Trophoblast cell (in vitro differentiated cells and primary cell): ENCODE measurements around the gene CELF6.

Source experiments
- DNase-seq, 2 donors: peaks; one replicate each; pipeline ENCODE4 v3.0.0-alpha.2; 2016
- H2AFZ ChIP-seq: 2 replicates; pipeline ENCODE4 v1.6.1; 2013; ENCODE audit warnings: low read length, moderate library complexity, mild to moderate bottlenecking; ENCODE audit not compliant: insufficient read depth, poor library complexity
- H2AK5ac ChIP-seq: 2 replicates; pipeline ENCODE4 v1.6.1; 2013; ENCODE audit warnings: mild to moderate bottlenecking, low read length
- H2BK120ac ChIP-seq: 2 replicates; pipeline ENCODE4 v1.6.1; 2013; ENCODE audit warnings: low read length, mild to moderate bottlenecking, moderate library complexity; ENCODE audit not compliant: insufficient read depth, poor library complexity
- H2BK12ac ChIP-seq: 2 replicates; pipeline ENCODE4 v1.6.1; 2013; ENCODE audit warnings: mild to moderate bottlenecking, low read length, moderate library complexity
- H2BK5ac ChIP-seq: 2 replicates; pipeline ENCODE4 v1.6.1; 2013; ENCODE audit warnings: low read length, low read depth, moderate library complexity, mild to moderate bottlenecking; ENCODE audit not compliant: poor library complexity
- H3K14ac ChIP-seq: 2 replicates; pipeline ENCODE4 v1.6.1; 2013; ENCODE audit warnings: mild to moderate bottlenecking, low read length
- H3K18ac ChIP-seq: 2 replicates; pipeline ENCODE4 v1.6.1; 2013; ENCODE audit warnings: mild to moderate bottlenecking, low read length
- H3K23ac ChIP-seq: 2 replicates; pipeline ENCODE4 v1.6.1; 2013; ENCODE audit warnings: low read length
- H3K27ac ChIP-seq: 2 replicates; pipeline ENCODE4 v1.5.1; 2013; ENCODE audit warnings: low read depth, mild to moderate bottlenecking, inconsistent platforms, low read length, moderate library complexity
- H3K27me3 ChIP-seq: 2 replicates; pipeline ENCODE4 v1.6.1; 2013; ENCODE audit warnings: inconsistent platforms, mild to moderate bottlenecking, low read length, moderate library complexity; ENCODE audit not compliant: insufficient read depth
- H3K36me3 ChIP-seq, 2 experiments: 1 replicate in 1 of 2; 2 replicates in 1 of 2; pipeline ENCODE4 v1.6.1; 2013; ENCODE audit warnings: low read length in 2 of 2, mild to moderate bottlenecking in 2 of 2, moderate library complexity in 1 of 2; ENCODE audit not compliant: insufficient read depth in 2 of 2, control insufficient read depth in 1 of 2
- H3K4ac ChIP-seq: 2 replicates; pipeline ENCODE4 v1.6.1; 2013; ENCODE audit warnings: low read depth, mild to moderate bottlenecking, low read length, moderate library complexity
- H3K4me1 ChIP-seq, 2 experiments: 1 replicate in 1 of 2; 2 replicates in 1 of 2; pipeline ENCODE4 v1.6.1; 2013; ENCODE audit warnings: low read length in 2 of 2, mild to moderate bottlenecking in 2 of 2, moderate library complexity in 1 of 2; ENCODE audit not compliant: insufficient read depth in 2 of 2, control insufficient read depth in 1 of 2
- H3K4me2 ChIP-seq: 2 replicates; pipeline ENCODE4 v1.6.1; 2013; ENCODE audit warnings: inconsistent platforms, mild to moderate bottlenecking, low read length, moderate library complexity
- H3K4me3 ChIP-seq: 2 replicates; pipeline ENCODE4 v1.5.1; 2013; ENCODE audit warnings: mild to moderate bottlenecking, low read depth, low read length, inconsistent platforms
- H3K79me1 ChIP-seq: one replicate; pipeline ENCODE4 v1.6.1; 2013; ENCODE audit warnings: low read length
- H3K79me2 ChIP-seq: 2 replicates; pipeline ENCODE4 v1.6.1; 2013; ENCODE audit warnings: low read length, mild to moderate bottlenecking; ENCODE audit not compliant: control insufficient read depth, insufficient read depth, poor library complexity
- H3K9ac ChIP-seq: 2 replicates; pipeline ENCODE4 v1.6.1; 2013; ENCODE audit warnings: mild to moderate bottlenecking, low read length
- H3K9me3 ChIP-seq: 2 replicates; pipeline ENCODE4 v1.6.1; 2013; ENCODE audit warnings: low read depth, mild to moderate bottlenecking, control low read depth, inconsistent platforms, low read length; ENCODE audit not compliant: insufficient read depth
- H4K12ac ChIP-seq: 2 replicates; pipeline ENCODE4 v1.6.1; 2013; ENCODE audit warnings: low read depth, mild to moderate bottlenecking, low read length, moderate library complexity
- H4K8ac ChIP-seq: 2 replicates; pipeline ENCODE4 v1.6.1; 2013; ENCODE audit warnings: low read depth, mild to moderate bottlenecking, low read length, moderate library complexity
- H4K91ac ChIP-seq: one replicate; pipeline ENCODE4 v1.6.1; 2013; ENCODE audit warnings: low read depth, mild to moderate bottlenecking, low read length, moderate library complexity
- WGBS: extraction: QIAGEN DNeasy Blood & Tissue Kit; methylation state at CpG from one replicate; pipeline ENCODE4 v1.1.7; 2013; ENCODE audit warnings: missing lambda C conversion rate; ENCODE audit not compliant: insufficient read length, insufficient coverage; ENCODE audit errors: extremely low coverage; 5-methylcytosine and 5-hydroxymethylcytosine counted together

The CELF6 gene

DNA sequence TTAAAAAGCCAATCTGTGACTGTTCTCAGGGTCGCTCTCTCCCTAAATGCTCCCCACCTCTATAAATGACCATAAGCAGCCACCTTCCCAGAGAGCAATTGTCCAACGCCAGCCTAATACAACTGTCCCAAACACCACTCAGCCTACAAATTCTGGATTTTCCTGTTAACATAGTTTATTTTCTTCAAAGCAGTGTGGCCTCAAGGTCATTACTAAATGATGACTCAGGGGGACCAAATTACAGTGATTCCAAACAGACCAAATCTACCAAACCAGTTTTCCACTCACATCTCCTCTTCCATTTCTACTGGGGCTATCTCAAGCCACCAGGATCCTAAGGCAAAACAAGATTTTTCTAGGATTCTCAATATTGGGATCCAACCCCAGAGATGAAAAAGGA, 33.3 kb upstream of the CELF6 start:
- Histone ChIP-seq H3K9me3 (no peaks in the 10 kb centered on the region), H4K12ac (no peak overlapping the region), H2BK5ac (no peak overlapping the region), H3K27ac (peak overlapping the region; percentile 41), H3K27me3 (no peaks in the 10 kb centered on the region), H2BK12ac (no peak overlapping the region), H2AK5ac (no peak overlapping the region), H3K79me1 (no peaks in the 10 kb centered on the region), H3K4ac (no peak overlapping the region), H3K36me3 (peaks cover 29 to 50% of the 10 kb centered on the region in 2 experiments), H2AFZ (no peak overlapping the region), H3K23ac (no peak overlapping the region), H3K4me2 (no peak overlapping the region), H3K4me1 (peaks cover 2 to 4% of the 10 kb centered on the region in 2 experiments), H3K9ac (no peak overlapping the region), H3K14ac (no peak overlapping the region), H3K79me2 (peaks cover 4% of the 10 kb centered on the region), H4K91ac (no peak overlapping the region), H2BK120ac (no peak overlapping the region), H3K18ac (no peak overlapping the region), H4K8ac (no peak overlapping the region), H3K4me3 (no peak overlapping the region)
- DNase-seq: peak; percentile 70 to 95
- WGBS: no CpG with 5 or more reads among the region's 2 CpGs

DNA sequence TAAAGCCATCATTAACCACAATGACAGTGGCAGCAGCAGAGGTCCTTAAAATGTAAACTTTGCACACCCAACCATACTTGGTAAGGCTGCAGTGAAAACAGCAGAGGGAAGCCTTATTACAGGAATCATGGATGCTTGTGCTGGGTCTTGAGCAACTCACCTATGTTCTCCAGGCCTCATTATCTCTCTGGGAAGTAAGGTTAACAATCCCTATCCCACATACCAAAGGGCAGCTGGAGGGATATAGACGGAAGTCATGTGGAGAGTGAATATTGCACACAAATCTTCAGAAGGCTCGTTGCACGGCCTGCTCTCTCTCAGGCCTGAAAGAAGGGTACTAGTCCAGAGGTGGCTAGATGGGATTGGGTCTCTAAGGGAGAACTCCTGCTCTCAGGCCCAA, 25.8 kb upstream of the CELF6 start:
- Histone ChIP-seq H3K9ac (no peak overlapping the region), H2BK5ac (no peak overlapping the region), H2BK120ac (no peak overlapping the region), H3K4ac (no peak overlapping the region), H2AFZ (no peak overlapping the region), H3K4me1 (peaks cover 0 to 6% of the 10 kb centered on the region in 2 experiments), H3K4me2 (no peak overlapping the region), H3K36me3 (peaks cover 30 to 59% of the 10 kb centered on the region in 2 experiments), H3K23ac (no peak overlapping the region), H4K8ac (no peak overlapping the region), H3K9me3 (peaks cover 2% of the 10 kb centered on the region), H4K12ac (no peak overlapping the region), H2AK5ac (no peak overlapping the region), H3K79me2 (no peaks in the 10 kb centered on the region), H4K91ac (no peak overlapping the region), H3K4me3 (no peak overlapping the region), H2BK12ac (no peak overlapping the region), H3K79me1 (no peaks in the 10 kb centered on the region), H3K14ac (no peak overlapping the region), H3K27ac (no peak overlapping the region), H3K27me3 (no peaks in the 10 kb centered on the region), H3K18ac (no peak overlapping the region)
- DNase-seq: no peak
- no CpG with 5 or more reads among the region's 3 CpGs for WGBS

- Histone ChIP-seq H4K91ac (no peak overlapping the region), H3K9me3 (peaks cover 2% of the 10 kb centered on the region), H3K4ac (no peak overlapping the region), H3K23ac (no peak overlapping the region), H2BK12ac (no peak overlapping the region), H3K4me1 (peaks cover 0 to 6% of the 10 kb centered on the region in 2 experiments), H3K36me3 (peaks cover 28 to 56% of the 10 kb centered on the region in 2 experiments), H3K79me2 (no peaks in the 10 kb centered on the region), H3K9ac (no peak overlapping the region), H3K79me1 (no peaks in the 10 kb centered on the region), H3K18ac (no peak overlapping the region), H2AK5ac (no peak overlapping the region), H3K27ac (no peak overlapping the region), H3K27me3 (no peaks in the 10 kb centered on the region), H2AFZ (no peak overlapping the region), H4K12ac (no peak overlapping the region), H3K4me3 (no peak overlapping the region), H3K4me2 (no peak overlapping the region), H2BK5ac (no peak overlapping the region), H4K8ac (no peak overlapping the region), H2BK120ac (no peak overlapping the region), H3K14ac (no peak overlapping the region)
- no CpG with 5 or more reads among the region's 7 CpGs for WGBS
- no peak for DNase-seq
These were observed 25.3 kb upstream of the CELF6 start for GRCh38 chr15:72345280-72345679.

DNA sequence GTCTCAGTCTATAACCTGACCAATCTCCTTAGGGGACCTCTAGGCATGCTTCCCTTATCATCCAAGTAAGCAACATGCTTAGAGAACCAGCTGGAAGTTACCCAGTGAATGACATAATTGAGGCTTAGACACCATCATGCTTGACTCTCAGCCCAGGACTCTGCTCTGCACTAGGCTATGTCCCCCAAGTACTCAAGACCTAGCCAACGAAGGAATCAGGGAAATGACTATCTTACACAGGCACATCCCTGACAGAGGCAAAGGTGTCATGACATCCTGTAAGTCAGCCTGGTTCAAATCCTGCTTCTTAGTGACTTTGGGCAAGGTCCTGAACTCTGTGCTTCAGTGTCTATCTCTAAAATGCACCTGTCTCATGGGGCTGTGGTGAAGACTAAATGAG, 24.6 kb upstream of the CELF6 start:
- Histone ChIP-seq H2BK120ac (no peak overlapping the region), H3K14ac (no peak overlapping the region), H2AFZ (no peak overlapping the region), H2BK12ac (no peak overlapping the region), H3K4me2 (no peak overlapping the region), H3K79me2 (no peaks in the 10 kb centered on the region), H3K18ac (no peak overlapping the region), H3K4me1 (peaks cover 0 to 6% of the 10 kb centered on the region in 2 experiments), H3K23ac (no peak overlapping the region), H4K8ac (no peak overlapping the region), H3K4ac (no peak overlapping the region), H3K27ac (no peak overlapping the region), H4K91ac (no peak overlapping the region), H3K9ac (no peak overlapping the region), H3K36me3 (peaks cover 27 to 51% of the 10 kb centered on the region in 2 experiments), H3K4me3 (no peak overlapping the region), H4K12ac (no peak overlapping the region), H2AK5ac (no peak overlapping the region), H3K27me3 (no peaks in the 10 kb centered on the region), H3K79me1 (no peaks in the 10 kb centered on the region), H2BK5ac (no peak overlapping the region), H3K9me3 (peaks cover 2% of the 10 kb centered on the region)
- DNase-seq: no peak
- WGBS: no CpG with 5 or more reads among the region's 1 CpG
